DND-41 (cell line): ENCODE results near the gene FKRP.
A peak's percentile ranks its signal among the peaks of the same experiment; 100 is the strongest.

Source experiments
- ATAC-seq: fragments of 200-7000 bp; cut with Tn5 transposase; 3 replicates; pipeline ENCODE4 v1.9.1; 2021; ENCODE audit warnings: low read depth; ENCODE audit not compliant: insufficient read depth
- DNase-seq: peaks from one replicate; pipeline ENCODE4 v3.0.0-alpha.2; 2020
- H2AFZ ChIP-seq: 2 replicates; pipeline ENCODE4 v1.6.0; 2012; ENCODE audit warnings: low read depth, low read length
- H3K27ac ChIP-seq: 2 replicates; pipeline ENCODE4 v1.5.1; 2012; ENCODE audit warnings: low read length, inconsistent platforms
- H3K27me3 ChIP-seq: fragments of 200-600 bp; sonication (generic); 2 replicates; pipeline ENCODE4 v1.6.0; 2012; ENCODE audit warnings: low read length, mild to moderate bottlenecking, inconsistent platforms; ENCODE audit not compliant: insufficient read depth, poor library complexity
- H3K36me3 ChIP-seq: 2 replicates; pipeline ENCODE4 v1.5.1; 2012; ENCODE audit warnings: low read length, inconsistent platforms; ENCODE audit not compliant: insufficient read depth
- H3K4me1 ChIP-seq: 2 replicates; pipeline ENCODE4 v1.5.1; 2012; ENCODE audit warnings: mild to moderate bottlenecking, low read length; ENCODE audit not compliant: insufficient read depth
- H3K4me2 ChIP-seq: 2 replicates; pipeline ENCODE4 v1.6.0; 2012; ENCODE audit warnings: mild to moderate bottlenecking, moderate library complexity, low read length, inconsistent platforms; ENCODE audit not compliant: insufficient read depth
- H3K4me3 ChIP-seq, 2 experiments: fragments of 200-600 bp in 1 of 2; shearing (Covaris generic) in 1 of 2; 2 replicates each; pipeline ENCODE4 v1.5.1; 2012 to 2016; ENCODE audit warnings: inconsistent platforms in 2 of 2, low read length in 2 of 2, mild to moderate bottlenecking in 2 of 2, low read depth in 1 of 2, moderate library complexity in 1 of 2
- H3K79me2 ChIP-seq: 2 replicates; pipeline ENCODE4 v1.6.0; 2012; ENCODE audit warnings: low read length, inconsistent platforms; ENCODE audit not compliant: insufficient read depth
- H3K9ac ChIP-seq: 2 replicates; pipeline ENCODE4 v1.6.0; 2012; ENCODE audit warnings: low read depth, mild to moderate bottlenecking, inconsistent platforms, low read length, moderate library complexity
- H3K9me3 ChIP-seq: 2 replicates; pipeline ENCODE4 v1.5.1; 2012; ENCODE audit warnings: low read length, moderate library complexity, mild to moderate bottlenecking, inconsistent platforms; ENCODE audit not compliant: insufficient read depth, severe bottlenecking
- H4K20me1 ChIP-seq: 2 replicates; pipeline ENCODE4 v1.6.0; 2012; ENCODE audit warnings: low read length; ENCODE audit not compliant: insufficient read depth
- EZH2 ChIP-seq: IDR thresholded peaks from 3 replicates; pipeline ENCODE4 v1.6.1; 2012; ENCODE audit warnings: borderline replicate concordance, low read depth, mild to moderate bottlenecking, moderate library complexity, low read length, inconsistent platforms; ENCODE audit not compliant: severe bottlenecking
- TF ChIP-seq, protein P1 (sequence below): IDR thresholded peaks from 2 replicates; pipeline ENCODE4 v1.5.1; 2012; ENCODE audit warnings: borderline replicate concordance, low read length, moderate library complexity, mild to moderate bottlenecking; ENCODE audit not compliant: poor library complexity, severe bottlenecking; ENCODE audit errors: extremely low read depth

The FKRP gene

DNA sequence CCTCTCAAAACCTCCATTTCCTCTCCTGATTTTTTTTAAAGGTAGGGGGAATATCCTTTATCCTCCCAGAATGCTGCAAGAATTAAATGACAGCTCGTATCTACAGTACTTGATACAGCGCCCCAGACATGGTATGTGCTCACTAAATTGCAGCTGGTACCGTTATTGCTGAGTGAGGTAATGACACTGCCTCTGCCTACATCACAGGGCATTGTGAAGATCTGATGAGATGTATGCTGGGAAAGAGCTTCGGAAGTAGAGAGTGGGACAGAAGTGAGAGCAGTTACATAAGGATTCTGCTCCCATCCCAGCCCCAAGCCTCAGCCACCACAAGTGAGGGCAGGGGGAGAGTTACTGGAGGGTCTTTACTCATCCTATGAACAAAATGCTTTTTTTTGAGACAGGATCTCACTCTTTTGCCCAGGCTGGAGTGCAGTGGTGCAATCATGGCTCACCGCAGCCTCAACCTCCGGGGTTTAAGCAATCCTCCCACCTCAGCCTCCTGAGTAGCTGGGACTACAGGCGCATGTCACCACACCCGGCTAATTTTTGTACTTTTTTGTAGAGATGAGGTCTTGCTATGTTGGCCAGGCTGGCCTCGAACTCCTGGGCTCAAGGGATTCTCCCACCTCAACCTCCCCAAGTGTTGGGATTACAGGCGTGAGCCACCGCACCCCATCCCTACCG, 1.7 kb upstream of the FKRP start:
- Histone ChIP-seq H3K4me2 (peak overlapping the region; percentile 93), H3K4me3 (peak overlapping the region in 1 of 2 experiments; percentile 95; a peak in 2 of 4 replicates), H2AFZ (no peak overlapping the region), H3K9ac (peak overlapping the region; percentile 95; the same call in 1 of the 2 replicates), H4K20me1 (peaks cover 61% of the 10 kb centered on the region), H3K9me3 (no peaks in the 10 kb centered on the region), H3K79me2 (peaks cover 81% of the 10 kb centered on the region), H3K27ac (peak overlapping the region; percentile 85), H3K27me3 (no peaks in the 10 kb centered on the region), H3K36me3 (peaks cover 53% of the 10 kb centered on the region), H3K4me1 (peaks cover 41% of the 10 kb centered on the region)
- no peak for ATAC-seq
- TF ChIP-seq EZH2: no peak
- TF ChIP-seq, protein P1, sequence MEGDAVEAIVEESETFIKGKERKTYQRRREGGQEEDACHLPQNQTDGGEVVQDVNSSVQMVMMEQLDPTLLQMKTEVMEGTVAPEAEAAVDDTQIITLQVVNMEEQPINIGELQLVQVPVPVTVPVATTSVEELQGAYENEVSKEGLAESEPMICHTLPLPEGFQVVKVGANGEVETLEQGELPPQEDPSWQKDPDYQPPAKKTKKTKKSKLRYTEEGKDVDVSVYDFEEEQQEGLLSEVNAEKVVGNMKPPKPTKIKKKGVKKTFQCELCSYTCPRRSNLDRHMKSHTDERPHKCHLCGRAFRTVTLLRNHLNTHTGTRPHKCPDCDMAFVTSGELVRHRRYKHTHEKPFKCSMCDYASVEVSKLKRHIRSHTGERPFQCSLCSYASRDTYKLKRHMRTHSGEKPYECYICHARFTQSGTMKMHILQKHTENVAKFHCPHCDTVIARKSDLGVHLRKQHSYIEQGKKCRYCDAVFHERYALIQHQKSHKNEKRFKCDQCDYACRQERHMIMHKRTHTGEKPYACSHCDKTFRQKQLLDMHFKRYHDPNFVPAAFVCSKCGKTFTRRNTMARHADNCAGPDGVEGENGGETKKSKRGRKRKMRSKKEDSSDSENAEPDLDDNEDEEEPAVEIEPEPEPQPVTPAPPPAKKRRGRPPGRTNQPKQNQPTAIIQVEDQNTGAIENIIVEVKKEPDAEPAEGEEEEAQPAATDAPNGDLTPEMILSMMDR: no peak
- DNase-seq: no peak

DNA sequence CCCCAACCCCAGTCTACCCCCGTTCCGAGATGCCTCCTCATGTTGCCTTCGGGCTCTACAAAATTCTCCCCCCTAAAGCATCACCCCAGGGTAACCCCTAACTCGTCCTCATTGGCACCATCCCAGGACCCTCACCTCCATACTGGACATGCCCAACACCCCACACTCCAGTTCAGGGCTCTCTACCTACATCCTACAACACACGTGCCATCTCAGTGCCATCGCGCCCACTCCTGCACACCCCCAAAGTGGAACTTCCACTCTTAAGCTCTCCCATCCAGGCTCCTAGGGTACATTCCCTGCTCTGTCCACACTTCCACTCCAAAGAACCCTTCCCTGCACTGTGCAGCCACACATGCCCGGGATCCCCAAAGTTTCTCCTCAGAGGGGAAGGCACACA, 827 bp upstream of the FKRP start:
- H2AFZ ChIP-seq: no peak overlapping the region
- H3K4me3 ChIP-seq: peak overlapping the region; percentile 86 to 95
- ATAC-seq: no peak

DNA sequence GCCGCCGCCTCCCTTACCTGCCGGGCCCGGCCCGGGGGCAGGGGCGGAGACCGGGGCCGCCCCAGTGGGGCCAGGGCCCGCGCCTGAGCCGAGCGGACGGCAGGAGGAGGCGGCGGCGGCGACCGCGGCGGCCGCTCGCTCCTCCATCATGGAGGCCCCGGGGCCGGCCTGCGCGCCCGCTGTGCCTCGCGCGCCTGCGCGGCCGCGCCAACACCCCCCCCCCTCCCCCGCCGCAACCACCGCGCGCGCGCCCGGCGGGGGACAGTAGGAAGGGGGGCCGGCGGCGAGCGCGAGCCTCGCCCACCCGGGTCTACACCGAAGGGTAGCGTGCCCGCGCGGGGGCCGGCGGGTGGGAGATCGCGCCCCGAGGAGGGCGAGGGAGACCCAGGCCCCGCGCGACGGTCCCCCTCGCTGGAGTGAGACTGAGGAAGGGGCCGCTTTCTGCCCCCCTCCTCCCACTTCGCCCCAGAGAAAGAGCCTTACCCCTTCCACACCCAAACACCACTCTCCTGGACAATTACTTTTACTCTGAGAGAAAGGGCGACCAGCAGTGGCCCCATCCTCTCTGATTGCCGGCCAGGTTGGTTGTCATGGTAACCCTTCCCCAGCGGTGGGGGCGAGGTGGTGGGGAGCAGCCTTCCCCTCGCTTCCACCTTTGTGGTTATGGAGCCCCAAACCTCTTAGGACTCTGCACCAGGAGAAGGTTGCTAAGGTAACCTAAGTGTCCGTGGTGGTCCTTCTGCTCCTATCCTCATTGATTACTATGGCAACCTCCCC, 612 bp downstream of the FKRP start, which contains the start of gene STRN4:
STRN4 (minus strand) TSS at position 170 of the 777 bp plus-strand sequence; CDS start at position 150, 20 bp downstream.
- peaks cover 36% of the 10 kb centered on the region for H3K4me1 ChIP-seq
- peaks cover 59% of the 10 kb centered on the region for H3K79me2 ChIP-seq
- peak; percentile 70 for DNase-seq
- peak within 1 kb of the TSS; percentile 96 for H3K4me2 ChIP-seq
- TF ChIP-seq, protein P1: no peak
- no peak for TF ChIP-seq EZH2
- peak within 1 kb of the TSS; percentile 95 for H3K9ac ChIP-seq
- H4K20me1 ChIP-seq: peaks cover 39% of the 10 kb centered on the region
- no peaks in the 10 kb centered on the region for H3K9me3 ChIP-seq
- H3K4me3 ChIP-seq: peak within 1 kb of the TSS; percentile 86 to 95
- H3K27ac ChIP-seq: peak within 1 kb of the TSS; percentile 87
- peak; percentile 68 for ATAC-seq
- no peaks in the 10 kb centered on the region for H3K27me3 ChIP-seq
- peaks cover 32% of the 10 kb centered on the region for H3K36me3 ChIP-seq
- H2AFZ ChIP-seq: peak within 1 kb of the TSS; percentile 92

More for the DNA sequence above, 827 bp upstream of the FKRP start:
- H3K4me2 ChIP-seq: peak overlapping the region; percentile 93
- peak overlapping the region; percentile 95 for H3K9ac ChIP-seq
- H3K4me1 ChIP-seq: peaks cover 41% of the 10 kb centered on the region
- peaks cover 52% of the 10 kb centered on the region for H4K20me1 ChIP-seq
- H3K9me3 ChIP-seq: no peaks in the 10 kb centered on the region
- peaks cover 73% of the 10 kb centered on the region for H3K79me2 ChIP-seq
- peaks cover 46% of the 10 kb centered on the region for H3K36me3 ChIP-seq
- peak overlapping the region; percentile 85 for H3K27ac ChIP-seq
- TF ChIP-seq EZH2: no peak
- TF ChIP-seq, protein P1: no peak
- H3K27me3 ChIP-seq: no peaks in the 10 kb centered on the region
- DNase-seq: no peak
